ENCODE results near the gene APOA1. TPM values are rescaled to one million over a fixed set of nuclear protein-coding genes. Genes with fewer than 3 reads are reported as not detected.

The APOA1 gene
- total RNA-seq, 1 donor from 2014 or later: not detected

DNA sequence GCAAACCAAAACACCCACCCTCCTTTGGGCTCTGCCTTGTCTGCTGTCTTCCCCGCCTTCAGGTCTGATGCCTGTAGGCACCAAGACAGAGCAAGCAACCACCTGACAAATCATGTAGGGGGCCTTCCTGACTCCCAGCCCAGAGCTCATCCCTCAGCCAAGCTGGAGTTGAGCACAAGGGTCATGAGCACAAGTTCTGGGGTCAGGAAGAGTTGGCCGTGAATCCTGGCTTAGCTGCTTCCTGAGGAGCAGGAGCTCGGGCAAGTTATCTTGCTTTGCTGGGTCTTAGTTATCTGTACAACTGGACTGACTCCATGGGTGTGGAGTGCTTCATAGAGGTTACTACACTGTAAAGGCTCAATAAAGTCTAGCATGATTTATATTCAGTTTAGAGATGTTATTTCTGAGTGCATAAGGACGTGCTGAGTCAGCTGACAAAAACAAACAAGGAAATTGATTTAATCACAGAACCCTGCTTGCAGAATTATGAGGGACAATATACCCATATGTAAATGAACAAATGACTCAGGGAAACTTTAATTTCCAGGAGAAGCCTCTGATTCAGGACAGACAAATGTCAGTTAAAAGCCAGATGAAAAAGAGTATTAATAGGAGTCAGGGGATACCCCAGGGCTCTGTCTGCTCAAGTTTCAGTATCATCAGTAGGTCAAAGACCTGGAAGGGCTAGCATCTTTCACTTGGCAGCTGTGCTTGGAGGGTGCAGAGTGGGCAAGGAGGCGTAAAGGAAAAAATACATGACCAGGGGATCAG is 15.0 kb upstream of the APOA1 start:
- no peaks in the 10 kb centered on the region for H3K9me3 Mint-ChIP-seq
- H3K4me1 Mint-ChIP-seq: peaks cover 60% of the 10 kb centered on the region
- no peaks in the 10 kb centered on the region for H3K27me3 Mint-ChIP-seq
- peak overlapping the region; percentile 72 for H3K4me3 Mint-ChIP-seq
- DNase-seq: peak; percentile 66
- H3K27ac Mint-ChIP-seq: peak overlapping the region; percentile 93
- peaks cover 52% of the 10 kb centered on the region for H3K36me3 Mint-ChIP-seq (ENCODE audit: low read depth)
- intact Hi-C loops (cut with micrococcal nuclease): loop anchor here (1.0 to 5.0 kb wide), 11 partner anchors 16 to 380 kb away; partner anchors contain the start of genes APOA1, BUD13, PCSK7 and RNF214

DNA sequence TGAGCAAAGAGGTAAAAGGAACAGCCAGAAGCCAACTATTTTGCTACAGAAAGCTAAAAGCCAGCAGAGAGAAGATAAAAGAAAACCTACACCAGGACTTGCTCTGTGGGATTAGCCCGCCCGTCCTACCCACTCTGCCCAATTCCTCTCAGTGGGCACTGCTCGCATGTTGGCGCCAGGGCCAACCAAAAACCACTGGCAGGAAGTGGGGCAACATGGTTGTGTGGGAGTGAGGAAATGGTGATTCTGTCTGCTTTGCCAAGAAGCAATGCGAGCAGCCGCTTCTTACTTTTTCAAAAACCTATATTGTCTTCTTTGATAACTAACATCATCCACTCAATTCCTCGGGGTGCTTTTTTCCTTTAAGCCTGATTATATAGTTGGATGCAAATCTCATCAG is 14.2 kb upstream of the APOA1 start:
- intact Hi-C loops (cut with micrococcal nuclease): loop anchor here (2.0 to 5.0 kb wide), 9 partner anchors 15 to 381 kb away; partner anchors contain the start of genes APOA1, BUD13, PCSK7 and RNF214
- Mint-ChIP-seq H3K4me1 (peaks cover 59% of the 10 kb centered on the region), H3K36me3 (ENCODE audit: low read depth) (peaks cover 55% of the 10 kb centered on the region), H3K27ac (peak overlapping the region; percentile 93), H3K9me3 (no peaks in the 10 kb centered on the region), H3K27me3 (no peaks in the 10 kb centered on the region), H3K4me3 (peak overlapping the region; percentile 72)
- DNase-seq: peak; percentile 78

DNA sequence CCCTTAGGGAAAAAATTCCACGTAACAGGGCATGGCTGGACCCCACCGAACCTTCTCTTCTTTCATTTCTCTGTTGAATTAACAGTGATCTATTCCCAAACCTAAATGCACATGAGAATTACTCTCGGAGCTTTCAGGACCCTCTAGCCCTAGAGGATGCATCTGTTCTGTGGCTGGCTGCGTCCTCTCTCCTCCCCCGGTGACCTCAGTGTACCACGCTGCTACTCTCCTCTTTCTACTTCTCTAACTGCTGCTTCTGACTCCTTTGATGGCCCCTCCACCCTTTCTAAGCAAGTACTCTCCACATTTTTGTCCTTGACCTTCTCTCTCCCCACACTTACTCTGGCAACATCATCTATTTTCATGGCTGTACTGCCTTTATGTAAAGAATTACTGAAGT is 12.1 kb upstream of the APOA1 start:
- H3K36me3 Mint-ChIP-seq (ENCODE audit: low read depth): peaks cover 60% of the 10 kb centered on the region
- no peak overlapping the region for H3K27ac Mint-ChIP-seq
- no peak overlapping the region for H3K4me3 Mint-ChIP-seq

GRCh38 chr11:116849060-116849459 is 11.6 kb upstream of the APOA1 start:
- peaks cover 57% of the 10 kb centered on the region for H3K36me3 Mint-ChIP-seq (ENCODE audit: low read depth)

More for the DNA sequence above, 12.1 kb upstream of the APOA1 start:
- no peak for DNase-seq
- Mint-ChIP-seq H3K27me3 (no peaks in the 10 kb centered on the region), H3K9me3 (no peaks in the 10 kb centered on the region), H3K4me1 (peaks cover 47% of the 10 kb centered on the region)
- intact Hi-C loops (cut with micrococcal nuclease): no loop called here

DNA sequence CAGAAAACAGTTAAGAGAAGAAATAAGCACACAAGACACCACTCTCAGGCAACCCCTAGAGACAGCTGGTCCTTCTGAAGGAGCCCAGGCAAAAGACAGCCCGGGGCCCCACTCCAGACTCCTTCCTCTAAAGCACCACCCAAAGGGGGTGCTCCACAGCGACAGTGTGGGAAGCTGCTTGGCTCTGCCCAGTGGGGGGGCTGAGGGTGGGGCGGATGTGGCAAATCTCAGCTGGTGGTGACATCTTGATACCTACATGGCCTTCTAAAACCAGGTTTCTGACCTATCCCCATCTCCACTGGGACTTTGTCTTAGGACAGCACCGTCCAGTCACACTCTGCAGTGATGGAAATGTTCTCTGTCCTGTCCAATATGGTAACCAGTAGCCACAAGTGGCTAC is 10.2 kb upstream of the APOA1 start:
- Mint-ChIP-seq H3K4me3 (no peak overlapping the region), H3K9me3 (no peaks in the 10 kb centered on the region), H3K4me1 (peaks cover 28% of the 10 kb centered on the region), H3K27me3 (no peaks in the 10 kb centered on the region), H3K27ac (no peak overlapping the region), H3K36me3 (ENCODE audit: low read depth) (peaks cover 60% of the 10 kb centered on the region)
- no peak for DNase-seq
- intact Hi-C loops (cut with micrococcal nuclease): no loop called here

More at GRCh38 chr11:116849060-116849459, 11.6 kb upstream of the APOA1 start:
- no peaks in the 10 kb centered on the region for H3K9me3 Mint-ChIP-seq
- no peak overlapping the region for H3K4me3 Mint-ChIP-seq
- peaks cover 42% of the 10 kb centered on the region for H3K4me1 Mint-ChIP-seq
- intact Hi-C loops (cut with micrococcal nuclease): no loop called here
- H3K27me3 Mint-ChIP-seq: no peaks in the 10 kb centered on the region
- no peak for DNase-seq
- H3K27ac Mint-ChIP-seq: no peak overlapping the region

GRCh38 chr11:116844722-116845121 is 7.3 kb upstream of the APOA1 start:
- Mint-ChIP-seq H3K27ac (no peak overlapping the region), H3K9me3 (no peaks in the 10 kb centered on the region), H3K4me1 (peaks cover 5% of the 10 kb centered on the region), H3K36me3 (ENCODE audit: low read depth) (peaks cover 48% of the 10 kb centered on the region), H3K4me3 (no peak overlapping the region), H3K27me3 (no peaks in the 10 kb centered on the region)
- intact Hi-C loops (cut with micrococcal nuclease): no loop called here
- DNase-seq: no peak

DNA sequence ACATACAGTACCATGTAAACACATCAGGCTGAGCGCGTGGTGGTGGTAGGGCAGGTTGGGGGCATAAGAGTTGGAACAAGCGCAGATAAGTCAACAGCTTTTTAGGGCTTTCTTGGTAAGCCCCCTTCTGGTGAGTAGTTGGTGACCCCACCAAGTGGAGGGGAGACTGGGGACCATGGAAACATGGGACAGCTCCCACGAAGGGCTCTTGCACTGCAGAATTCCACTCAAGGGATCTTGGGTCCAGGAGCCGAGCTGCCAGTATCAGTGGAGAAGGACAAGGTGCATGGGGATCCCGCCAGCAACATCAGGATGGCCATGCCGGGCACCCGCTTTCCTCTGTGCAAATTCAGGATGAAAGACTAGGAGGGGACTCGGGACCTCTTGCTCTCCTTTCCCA is 6.2 kb upstream of the APOA1 start:
- Mint-ChIP-seq H3K9me3 (no peaks in the 10 kb centered on the region), H3K27ac (no peak overlapping the region), H3K4me1 (peaks cover 2% of the 10 kb centered on the region), H3K27me3 (no peaks in the 10 kb centered on the region), H3K4me3 (no peak overlapping the region), H3K36me3 (ENCODE audit: low read depth) (peaks cover 41% of the 10 kb centered on the region)
- intact Hi-C loops (cut with micrococcal nuclease): no loop called here
- no peak for DNase-seq

DNA sequence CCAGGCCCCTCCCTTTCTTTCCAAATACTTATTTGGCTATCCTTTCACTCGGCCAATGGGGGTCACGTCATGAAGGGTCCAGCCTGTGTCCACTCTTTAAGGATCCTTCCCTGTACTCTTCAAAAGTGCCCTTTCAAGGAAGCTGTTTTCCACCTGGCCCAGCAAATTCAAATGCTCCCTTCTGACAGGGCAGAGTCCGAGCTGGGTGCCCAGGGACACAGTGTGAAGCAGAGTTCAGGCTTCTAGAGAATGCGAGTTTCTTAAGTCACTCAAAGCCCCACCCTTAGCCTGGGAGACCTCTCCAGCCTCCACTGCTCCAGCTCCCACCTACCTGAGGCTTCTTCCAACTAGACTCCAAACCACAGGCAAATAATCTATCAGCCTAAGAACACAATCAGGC is 5.5 kb upstream of the APOA1 start:
- peaks cover 7% of the 10 kb centered on the region for H3K4me1 Mint-ChIP-seq
- no peak overlapping the region for H3K4me3 Mint-ChIP-seq
- H3K9me3 Mint-ChIP-seq: no peaks in the 10 kb centered on the region
- intact Hi-C loops (cut with micrococcal nuclease): no loop called here
- H3K36me3 Mint-ChIP-seq (ENCODE audit: low read depth): peaks cover 37% of the 10 kb centered on the region
- no peak overlapping the region for H3K27ac Mint-ChIP-seq
- H3K27me3 Mint-ChIP-seq: no peaks in the 10 kb centered on the region
- no peak for DNase-seq

GRCh38 chr11:116842117-116842516 is 4.7 kb upstream of the APOA1 start:
- Mint-ChIP-seq H3K4me1 (peaks cover 7% of the 10 kb centered on the region), H3K36me3 (ENCODE audit: low read depth) (peaks cover 32% of the 10 kb centered on the region), H3K4me3 (no peak overlapping the region), H3K9me3 (no peaks in the 10 kb centered on the region), H3K27ac (no peak overlapping the region), H3K27me3 (no peaks in the 10 kb centered on the region)
- DNase-seq: no peak
- intact Hi-C loops (cut with micrococcal nuclease): no loop called here

DNA sequence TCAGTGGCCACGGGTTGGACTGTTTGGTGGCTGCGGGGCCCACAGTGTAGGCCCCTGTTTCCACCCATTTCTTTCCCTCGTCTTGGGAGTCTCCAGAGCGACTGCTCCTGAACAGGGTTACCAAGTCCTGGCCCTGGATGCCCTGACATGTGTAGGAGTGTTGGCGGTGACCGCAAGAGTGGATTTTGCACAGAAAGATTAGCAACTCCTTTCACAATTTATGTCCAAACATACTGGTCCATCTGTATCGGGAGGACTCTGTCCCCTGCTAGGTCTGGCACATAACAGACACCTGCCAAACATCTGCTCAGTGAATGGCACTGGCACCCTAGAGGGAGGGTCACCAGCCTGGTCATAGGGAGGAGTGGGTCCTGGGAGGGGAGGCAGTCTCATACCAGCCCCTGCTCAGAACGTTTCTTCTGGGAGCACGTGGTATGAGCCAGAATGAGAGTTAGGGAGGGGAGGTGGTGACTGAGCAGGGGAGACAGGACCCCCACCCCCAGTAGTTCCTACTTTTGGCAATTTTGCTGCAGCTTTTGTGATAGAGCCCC is 3.4 kb upstream of the APOA1 start:
- no peak for DNase-seq
- Mint-ChIP-seq H3K27ac (no peak overlapping the region), H3K4me1 (peaks cover 9% of the 10 kb centered on the region), H3K36me3 (ENCODE audit: low read depth) (peaks cover 19% of the 10 kb centered on the region), H3K27me3 (no peaks in the 10 kb centered on the region), H3K4me3 (no peak overlapping the region), H3K9me3 (no peaks in the 10 kb centered on the region)
- intact Hi-C loops (cut with micrococcal nuclease): no loop called here

DNA sequence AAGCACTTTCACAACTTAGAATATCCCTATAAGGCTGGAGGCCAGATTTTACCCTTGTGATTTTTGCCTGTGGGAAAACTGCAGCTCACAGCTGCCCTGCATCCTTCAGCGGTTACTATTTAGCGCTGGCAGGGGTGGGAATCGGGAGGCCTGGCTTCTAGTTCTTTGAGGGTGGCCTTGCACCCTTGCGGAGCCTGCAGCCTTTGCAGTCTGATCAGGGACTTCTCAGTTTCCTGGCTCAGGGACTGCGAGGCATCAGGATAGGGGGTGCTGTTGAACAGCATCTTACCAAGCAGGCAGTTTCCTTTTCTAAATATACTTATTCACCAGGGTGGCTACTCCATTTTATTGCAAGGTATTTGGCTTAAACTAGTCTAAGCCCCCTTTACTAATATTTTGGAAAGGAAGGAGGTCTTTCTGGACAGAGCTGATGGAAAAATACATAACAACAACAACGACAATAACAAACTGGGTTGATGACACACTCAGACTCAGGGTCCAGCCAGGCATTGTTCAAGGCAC is 2.9 kb upstream of the APOA1 start:
- Mint-ChIP-seq H3K4me1 (peaks cover 11% of the 10 kb centered on the region), H3K4me3 (no peak overlapping the region), H3K27ac (no peak overlapping the region), H3K36me3 (ENCODE audit: low read depth) (peaks cover 15% of the 10 kb centered on the region), H3K9me3 (no peaks in the 10 kb centered on the region), H3K27me3 (no peaks in the 10 kb centered on the region)
- DNase-seq: no peak
- intact Hi-C loops (cut with micrococcal nuclease): no loop called here

DNA sequence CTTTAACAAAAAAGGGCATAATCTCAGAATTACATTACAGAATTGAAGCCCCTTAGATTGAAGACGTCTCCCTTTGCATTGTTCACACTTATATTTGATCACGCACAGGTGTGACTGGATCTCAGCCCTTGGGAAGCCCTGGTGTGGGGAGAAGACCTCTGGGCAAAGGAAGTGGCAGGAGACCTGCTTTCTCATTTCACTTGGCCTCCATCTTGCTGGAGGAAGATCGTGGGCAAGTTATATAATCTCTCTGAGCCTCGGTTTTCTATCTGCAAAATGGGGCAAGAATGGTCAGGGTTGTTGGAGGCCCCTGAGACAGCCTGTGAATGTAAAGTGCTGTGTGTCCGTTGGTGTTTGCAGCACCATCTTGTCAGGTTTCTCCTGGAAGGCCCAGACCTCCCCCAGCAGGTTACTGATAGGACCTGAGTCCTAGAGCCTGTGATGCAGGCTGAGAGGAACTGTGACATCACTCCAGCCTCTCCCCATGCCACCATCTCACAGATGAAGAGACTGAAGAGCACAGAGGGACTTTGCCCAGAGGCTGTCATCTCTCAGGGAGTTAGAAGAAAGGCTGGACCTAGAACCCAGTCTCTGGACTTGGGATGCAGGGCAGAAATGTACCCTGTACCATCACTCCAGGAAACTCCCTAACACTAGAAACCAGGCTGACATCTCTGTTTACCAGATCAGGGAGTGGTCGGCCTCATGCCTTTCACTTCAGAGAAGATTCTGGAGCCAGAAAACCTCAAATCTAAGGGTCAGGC is 1.1 kb upstream of the APOA1 start:
- Mint-ChIP-seq H3K27ac (no peak overlapping the region), H3K4me1 (peaks cover 11% of the 10 kb centered on the region), H3K27me3 (no peaks in the 10 kb centered on the region), H3K36me3 (ENCODE audit: low read depth) (peaks cover 4% of the 10 kb centered on the region), H3K9me3 (no peaks in the 10 kb centered on the region), H3K4me3 (no peak overlapping the region)
- intact Hi-C loops (cut with micrococcal nuclease): no loop called here
- DNase-seq: no peak

GRCh38 chr11:116836632-116836991 is 810 bp downstream of the APOA1 start:
- intact Hi-C loops (cut with micrococcal nuclease): loop anchor here (2.0 kb wide), 2 partner anchors 16 to 46 kb away; partner anchors contain the start of gene APOA5
- no peak overlapping the region for H3K27ac Mint-ChIP-seq
- peaks cover 4% of the 10 kb centered on the region for H3K27me3 Mint-ChIP-seq
- no peaks in the 10 kb centered on the region for H3K36me3 Mint-ChIP-seq (ENCODE audit: low read depth)
- no peak overlapping the region for H3K4me3 Mint-ChIP-seq
- no peak for DNase-seq
- H3K4me1 Mint-ChIP-seq: peaks cover 11% of the 10 kb centered on the region
- H3K9me3 Mint-ChIP-seq: no peaks in the 10 kb centered on the region

Measured in activated CD4-positive, alpha-beta T cell treated with anti-CD3 and anti-CD28 coated beads, Interleukin-2, amount 10 ng/mL, durations not matched to agents 24 days and 14 days (primary cell).